ENCODE results near the gene VPS35L. TPM values are rescaled to one million over a fixed set of nuclear protein-coding genes. Genes with fewer than 3 reads are reported as not detected.
A peak's percentile ranks its signal among the peaks of the same experiment; 100 is the strongest.

The VPS35L gene
- total and polyA plus RNA-seq, 2 of the 13 experiments (the other 11 are each of a cell fraction or from before 2014, with no cell fraction given) = 1.4 to 1.6 TPM

GRCh38 chr16:19524356-19524615, 31.2 kb upstream of the VPS35L start:
- intact Hi-C loops (cut with micrococcal nuclease; ENCODE audit: unreplicated experiment) (loop anchor here (10.0 kb wide), 1 partner anchor 729 kb away; the partner anchor contains the start of gene RPS15A), in situ Hi-C loops (cut with HindIII; ENCODE audit: extremely low pct_ligation_motif_present, low pct_unique_long_range_greater_than_20kb) (no loop called here)
- 0% methylated on average over 10 of the region's 11 CpGs for WGBS (ENCODE audit: low lambda C conversion rate)
- peak overlapping the region; percentile 94 to 100 (median 95) for H3K4me3 ChIP-seq (replicated peaks in 1 of 3; ENCODE audit: insufficient read depth in 1 of 3, low read depth in 2 of 3, low read length in 3 of 3)
- ChIA-PET POLR2A (interaction anchor here (1.0 to 2.7 kb wide), 8 partner anchors 10 to 734 kb away, joined by 3 to 34 read pairs (median 5); partner anchors contain the start of genes ARL6IP1, RPS15A and VPS35L), CTCF (ENCODE audit: low intra/inter-chr PET ratio, low total read pairs) (no interaction called here)
- H3K9ac ChIP-seq (ENCODE audit: insufficient read depth, low read depth, low read length) = peak overlapping the region; percentile 83
- H4K20me1 ChIP-seq (ENCODE audit: insufficient read depth, low read length) = no peaks in the 10 kb centered on the region
- no TSS peak for BruUV-seq (replicated peaks)
- H3K9me3 ChIP-seq (ENCODE audit: low read length) = no peaks in the 10 kb centered on the region
- H2AFZ ChIP-seq (ENCODE audit: low read length) = peak overlapping the region; percentile 76
- no peak for FAIRE-seq
- peak overlapping the region; percentile 91 for H3K4me2 ChIP-seq (ENCODE audit: low read depth, low read length)
- H3K79me2 ChIP-seq (ENCODE audit: insufficient read depth, low read length) = peaks cover 47% of the 10 kb centered on the region
- peak; percentile 6 for ATAC-seq
- H3K27ac ChIP-seq (ENCODE audit: extremely low read length, insufficient read depth, low read length) = peak overlapping the region; percentile 61
- peaks cover 53% of the 10 kb centered on the region for H3K4me1 ChIP-seq (ENCODE audit: insufficient read depth, low read length)
- H3K36me3 ChIP-seq (replicated peaks in 1 of 2; ENCODE audit: control insufficient read depth in 1 of 2, insufficient read depth in 2 of 2, low read length in 2 of 2) = peaks cover 4 to 14% of the 10 kb centered on the region in 2 experiments; a peak in 4 of 5 replicates
- no peaks in the 10 kb centered on the region; a peak in 1 of 5 replicates for H3K27me3 ChIP-seq (ENCODE audit: control insufficient read depth in 1 of 2, insufficient read depth in 2 of 2, low read length in 2 of 2)
- DNase-seq (ENCODE audit: low spot score) = no peak
- TF ChIP-seq IKZF1 (IDR thresholded peaks at IDR 0.05) = no peak
- no peak for TF ChIP-seq TAF1 (CRISPR knock-in tag; IDR thresholded peaks at IDR 0.05)
- TF ChIP-seq HDAC1 (CRISPR knock-in tag; IDR thresholded peaks at IDR 0.05) = no peak
- no peak for TF ChIP-seq ZFP36 (IDR thresholded peaks at IDR 0.05; ENCODE audit: borderline replicate concordance, low read depth, low read length, partially characterized antibody)
- no peak; the same call in 1 of the 2 replicates for TF ChIP-seq ZNF670 (CRISPR knock-in tag; IDR thresholded peaks at IDR 0.05; ENCODE audit: borderline replicate concordance)
- 0 out of 2 replicates have a peak, but pooled peaks have one; percentile 29 for TF ChIP-seq ISX (CRISPR knock-in tag; conservative IDR thresholded peaks at IDR 0.05)
- TF ChIP-seq HOMEZ (CRISPR knock-in tag; IDR thresholded peaks at IDR 0.05; ENCODE audit: low read depth) = no peak
- no peak for TF ChIP-seq SIX4 (CRISPR knock-in tag; IDR thresholded peaks at IDR 0.05)
- TF ChIP-seq ZNF20 (CRISPR knock-in tag; IDR thresholded peaks at IDR 0.05) = 0 out of 2 replicates have a peak, but pooled peaks have one; percentile 13
- TF ChIP-seq ZNF850 (CRISPR knock-in tag; conservative IDR thresholded peaks at IDR 0.05) = 0 out of 2 replicates have a peak, but pooled peaks have one; percentile 71
- peak; percentile 63; the same call in 1 of the 2 replicates for TF ChIP-seq ZNF75D (CRISPR knock-in tag; IDR thresholded peaks at IDR 0.05; ENCODE audit: borderline replicate concordance)
- no peak for TF ChIP-seq NCOA5 (CRISPR knock-in tag; IDR thresholded peaks at IDR 0.05)
- no peak for TF ChIP-seq ZNF343 (CRISPR knock-in tag; IDR thresholded peaks at IDR 0.05)
- no peak for TF ChIP-seq ZFYVE20 (CRISPR knock-in tag; IDR thresholded peaks at IDR 0.05; ENCODE audit: borderline replicate concordance, low read depth)
- peak; percentile 1; the same call in 1 of the 2 replicates for TF ChIP-seq PATZ1 (CRISPR knock-in tag; IDR thresholded peaks at IDR 0.05)
- no peak; the same call in 1 of the 2 replicates for TF ChIP-seq ZBTB38 (CRISPR knock-in tag; IDR thresholded peaks at IDR 0.05)
- 0 out of 2 replicates have a peak, but pooled peaks have one; percentile 47 for TF ChIP-seq ZNF232 (CRISPR knock-in tag; IDR thresholded peaks at IDR 0.05; ENCODE audit: borderline replicate concordance)
- TF ChIP-seq FOXJ3 (CRISPR knock-in tag; IDR thresholded peaks at IDR 0.05; ENCODE audit: borderline replicate concordance) = 0 out of 2 replicates have a peak, but pooled peaks have one; percentile 21
- 0 out of 2 replicates have a peak, but pooled peaks have one; percentile 22 for TF ChIP-seq PAX8 (CRISPR knock-in tag; IDR thresholded peaks at IDR 0.05; ENCODE audit: borderline replicate concordance)
- no peak for TF ChIP-seq SPEN (CRISPR knock-in tag; IDR thresholded peaks at IDR 0.05; ENCODE audit: low read depth)
- no peak for TF ChIP-seq SMYD3 (CRISPR knock-in tag; IDR thresholded peaks at IDR 0.05)
- TF ChIP-seq ARNT (IDR thresholded peaks at IDR 0.05) = no peak
- no peak for TF ChIP-seq ZEB1 (IDR thresholded peaks at IDR 0.05; ENCODE audit: insufficient replicate concordance, low read depth)

All from HepG2 (cell line).